Esophagus muscularis mucosa (tissue), 4 donors: ENCODE data around the gene ZXDC. TPM values are rescaled to one million over a fixed set of nuclear protein-coding genes. Genes with fewer than 3 reads are reported as not detected.

ENCODE experiments used
- DNase-seq: peaks from one replicate; pipeline ENCODE4 v3.0.0-alpha.2; 2017; ENCODE audit errors: extremely low spot score
- H3K27ac ChIP-seq, 4 donors: fragments of 200-600 bp; sonication (generic); replicated peaks in 1 of 4; 1 replicate in 3 of 4; 2 replicates in 1 of 4; pipeline ENCODE4 v1.5.1; 2016 to 2019; ENCODE audit warnings: mild to moderate bottlenecking in 1 of 4
- H3K27me3 ChIP-seq, 4 donors: fragments of 200-600 bp; sonication (generic); one replicate each; pipeline versions ENCODE4 v1.5.1 to v1.6.0; 2016 to 2019
- H3K36me3 ChIP-seq, 4 donors: fragments of 200-600 bp; sonication (generic); one replicate each; pipeline ENCODE4 v1.5.1; 2016 to 2019
- H3K4me1 ChIP-seq, 4 donors: fragments of 200-600 bp; sonication (generic); one replicate each; pipeline ENCODE4 v1.5.1; 2016 to 2019
- H3K4me3 ChIP-seq, 4 donors: fragments of 200-600 bp; sonication (generic); 1 replicate in 2 of 4; 2 replicates in 2 of 4; pipeline ENCODE4 v1.5.1; 2016 to 2019; ENCODE audit warnings: mild to moderate bottlenecking in 4 of 4, moderate library complexity in 1 of 4
- H3K9me3 ChIP-seq, 4 donors: fragments of 200-600 bp; sonication (generic); 1 replicate in 3 of 4; 2 replicates in 1 of 4; pipeline ENCODE4 v1.5.1; 2016 to 2019
- CTCF ChIP-seq, 3 experiments: fragments of 200-600 bp in 2 of 3; fragments of 450-650 bp in 1 of 3; sonication (generic) in 2 of 3; IDR thresholded peaks; one replicate each; pipeline ENCODE4 v1.5.1; 2017 to 2019; ENCODE audit warnings: antibody characterized with exemption in 3 of 3, mild to moderate bottlenecking in 2 of 3, moderate library complexity in 1 of 3
- EP300 ChIP-seq: sonication (generic); formaldehyde crosslinking; IDR thresholded peaks from one replicate; pipeline ENCODE4 v1.6.1; 2017; ENCODE audit warnings: antibody characterized with exemption
- POLR2A ChIP-seq: fragments of 450-650 bp; IDR thresholded peaks from one replicate; pipeline ENCODE4 v1.6.1; 2017; ENCODE audit warnings: antibody characterized with exemption, moderate library complexity, mild to moderate bottlenecking, low read depth
- POLR2AphosphoS5 ChIP-seq, 2 donors: sonication (generic); formaldehyde crosslinking; IDR thresholded peaks; one replicate each; pipeline ENCODE4 v1.6.1; 2017; ENCODE audit warnings: antibody characterized with exemption in 2 of 2
- WGBS: methylation state at CpG from one replicate; pipeline ENCODE4 v1.1.5; 2018; 5-methylcytosine and 5-hydroxymethylcytosine counted together
- intact Hi-C: fragments of 100-400 bp; cut with DNase I; formaldehyde crosslinking; loops from one replicate; pipeline ENCODE4 v1.15.1; 2023
- total RNA-seq, 4 donors: library from RNA; depleted of rRNA; stranded (reverse); fragments of >200 nt; gene quantifications; one replicate each; pipeline versions ENCODE4 v1.1.0 to v1.2.1, GENCODE V29; 2016

Gene ZXDC
- total RNA-seq, 4 donors from 2014 or later = 25.8 to 41.2 (median 38.6) TPM

DNA sequence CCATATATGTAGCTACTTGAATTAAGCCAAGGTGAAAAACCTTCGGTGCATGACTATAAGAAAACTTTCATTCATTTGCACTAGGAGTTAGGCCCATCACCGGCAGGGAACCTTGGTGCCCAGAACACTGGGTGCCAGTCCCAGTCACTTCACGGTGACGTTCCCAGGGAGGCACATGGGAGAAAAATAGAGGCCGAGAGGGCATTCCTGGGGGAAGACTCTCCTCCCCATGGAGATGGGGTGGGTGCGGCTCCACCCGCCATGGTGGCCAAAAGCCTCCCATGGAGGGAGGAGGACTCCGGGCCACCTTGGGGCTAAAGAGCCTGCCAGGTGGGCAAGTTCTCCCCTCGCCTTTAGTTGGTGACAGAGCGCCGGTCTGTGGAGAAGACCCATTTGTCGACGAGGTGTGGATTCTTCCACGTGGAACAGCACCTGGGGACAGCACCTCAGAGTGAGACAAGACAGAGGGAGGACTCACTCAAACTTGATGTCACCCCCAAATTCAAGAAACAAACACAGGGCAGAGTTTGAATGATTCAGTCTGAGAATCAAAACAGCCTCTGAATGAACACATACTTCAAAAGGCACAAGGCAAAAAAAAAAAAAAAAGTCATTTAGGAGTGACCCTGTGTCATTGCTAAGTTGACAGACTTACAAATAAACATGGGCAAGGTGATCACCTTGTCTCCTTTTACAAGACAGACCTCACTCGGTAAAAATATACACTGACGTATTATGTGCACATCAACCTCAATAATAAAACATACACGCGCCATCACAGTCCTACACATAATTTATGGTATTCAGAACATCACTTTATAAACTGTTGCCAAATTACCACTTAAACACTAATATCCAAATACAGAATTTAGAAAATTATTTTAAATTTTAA is 38.6 kb downstream of the ZXDC start:
- Histone ChIP-seq H3K36me3 (peaks cover 34 to 78% (median 69%) of the 10 kb centered on the region in 4 donors), H3K27me3 (no peaks in the 10 kb centered on the region), H3K27ac (no peak overlapping the region), H3K4me3 (no peak overlapping the region), H3K9me3 (no peaks in the 10 kb centered on the region), H3K4me1 (peaks cover 0 to 3% (median 0%) of the 10 kb centered on the region in 4 donors)
- no peak for DNase-seq
- TF ChIP-seq POLR2A = no peak
- no peak for TF ChIP-seq CTCF (IDR thresholded peaks at IDR 0.05)
- no peak for TF ChIP-seq POLR2AphosphoS5 (IDR thresholded peaks at IDR 0.05)
- no peak for TF ChIP-seq EP300
- intact Hi-C loops = no loop called here
- WGBS = 88% methylated on average over 12 of the region's 18 CpGs

GRCh38 chr3:126435456-126436315 is 40.0 kb downstream of the ZXDC start:
- no peak for DNase-seq
- no peak for TF ChIP-seq CTCF (IDR thresholded peaks at IDR 0.05)
- no peak for TF ChIP-seq POLR2AphosphoS5 (IDR thresholded peaks at IDR 0.05)
- no peak for TF ChIP-seq POLR2A
- no peak for TF ChIP-seq EP300
- 91% methylated on average over 11 of the region's 14 CpGs for WGBS

DNA sequence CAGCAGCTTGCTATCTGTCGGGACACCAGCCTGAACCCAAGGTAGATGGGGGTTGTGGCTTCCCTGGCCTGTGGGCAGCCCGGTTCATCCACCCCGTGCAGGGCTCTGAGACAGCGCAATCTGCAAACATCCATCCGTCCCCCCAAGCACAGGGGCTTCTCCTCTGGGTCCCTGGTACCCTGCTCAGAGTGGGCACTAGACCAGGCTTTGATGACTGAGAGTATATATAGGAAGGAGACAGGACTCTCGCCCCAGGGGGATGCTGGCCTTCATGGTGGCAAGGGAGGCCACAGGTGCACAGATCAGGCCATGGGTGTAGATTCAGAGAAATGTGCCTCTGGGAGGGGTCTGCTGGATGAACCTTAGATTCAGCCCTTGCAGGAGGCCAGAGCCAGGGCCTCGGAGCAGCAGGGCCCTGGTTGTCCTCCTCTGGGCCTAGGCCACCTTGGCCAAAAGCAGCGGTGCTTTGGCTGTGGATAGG is 40.7 kb downstream of the ZXDC start:
- no peak for DNase-seq
- WGBS = 94% methylated on average over 8 of the region's 8 CpGs
- TF ChIP-seq CTCF (IDR thresholded peaks at IDR 0.05) (no peak), EP300 (no peak), POLR2A (no peak), POLR2AphosphoS5 (IDR thresholded peaks at IDR 0.05) (no peak)
- peaks cover 23 to 71% (median 54%) of the 10 kb centered on the region in 4 donors for H3K36me3 ChIP-seq
- peaks cover 0 to 3% (median 0%) of the 10 kb centered on the region in 4 donors for H3K4me1 ChIP-seq
- H3K4me3 ChIP-seq = no peak overlapping the region
- intact Hi-C loops = no loop called here
- H3K27me3 ChIP-seq = no peaks in the 10 kb centered on the region
- peaks cover 0 to 8% (median 6%) of the 10 kb centered on the region in 4 donors for H3K9me3 ChIP-seq
- no peak overlapping the region for H3K27ac ChIP-seq

More at GRCh38 chr3:126435456-126436315, 40.0 kb downstream of the ZXDC start:
- no peak overlapping the region for H3K27ac ChIP-seq
- H3K4me3 ChIP-seq = no peak overlapping the region
- no peaks in the 10 kb centered on the region for H3K27me3 ChIP-seq
- H3K4me1 ChIP-seq = peaks cover 0 to 3% (median 0%) of the 10 kb centered on the region in 4 donors
- intact Hi-C loops = no loop called here
- H3K9me3 ChIP-seq = peaks cover 0 to 6% (median 5%) of the 10 kb centered on the region in 4 donors
- H3K36me3 ChIP-seq = peaks cover 25 to 71% (median 58%) of the 10 kb centered on the region in 4 donors

DNA sequence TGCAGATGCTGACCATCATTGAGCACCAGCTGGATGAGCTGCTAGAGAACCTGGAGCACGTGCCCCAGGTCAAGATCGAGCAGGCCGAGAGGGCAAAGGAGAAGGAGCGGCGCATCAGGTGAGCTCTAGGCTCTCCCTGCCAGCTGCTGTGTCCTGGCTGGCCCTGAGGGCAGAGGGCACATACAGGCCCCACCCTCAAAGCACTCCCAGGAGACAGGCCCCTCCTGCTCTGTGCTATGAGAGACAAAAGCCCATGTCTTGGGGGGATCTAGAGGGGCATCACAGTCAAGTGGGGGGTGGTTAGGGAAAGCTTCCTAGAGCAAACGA is 41.5 kb downstream of the ZXDC start:
- peaks cover 18 to 64% (median 46%) of the 10 kb centered on the region in 4 donors for H3K36me3 ChIP-seq
- no peak overlapping the region for H3K4me3 ChIP-seq
- H3K27me3 ChIP-seq = no peaks in the 10 kb centered on the region
- H3K27ac ChIP-seq = no peak overlapping the region
- intact Hi-C loops = no loop called here
- no peak for DNase-seq
- peaks cover 0 to 3% (median 0%) of the 10 kb centered on the region in 4 donors for H3K4me1 ChIP-seq
- peaks cover 0 to 8% (median 6%) of the 10 kb centered on the region in 4 donors for H3K9me3 ChIP-seq
- TF ChIP-seq POLR2A (no peak), CTCF (IDR thresholded peaks at IDR 0.05) (no peak), POLR2AphosphoS5 (IDR thresholded peaks at IDR 0.05) (no peak), EP300 (no peak)
- 92% methylated on average over 6 of the region's 6 CpGs for WGBS
